Upper lobe of right lung (tissue), 1 donor: ENCODE data around the gene PDCD5. TPM values are rescaled to one million over a fixed set of nuclear protein-coding genes. Genes with fewer than 3 reads are reported as not detected.
"Not testable (repeated sequence)": the region's sequence is repeated elsewhere in the genome, so short reads cannot be mapped to it uniquely, and the experiment has no call there.

ENCODE experiments used
- ATAC-seq: fragments of 200-7000 bp; cut with Tn5 transposase; one replicate; pipeline ENCODE4 v1.9.1; 2020; ENCODE audit warnings: mild to moderate bottlenecking, moderate library complexity
- DNase-seq: peaks from one replicate; pipeline ENCODE4 v3.0.0-alpha.2; 2020
- H3K27ac ChIP-seq: fragments of 200-600 bp; one replicate; pipeline ENCODE4 v1.8.0; 2022
- H3K27me3 ChIP-seq: fragments of 200-600 bp; one replicate; pipeline ENCODE4 v1.8.0; 2022; ENCODE audit warnings: mild to moderate bottlenecking
- H3K36me3 ChIP-seq: fragments of 200-600 bp; one replicate; pipeline ENCODE4 v1.8.0; 2022
- H3K4me1 ChIP-seq: fragments of 200-600 bp; one replicate; pipeline ENCODE4 v1.8.0; 2022
- H3K4me3 ChIP-seq: fragments of 200-600 bp; one replicate; pipeline ENCODE4 v1.8.0; 2022; ENCODE audit warnings: mild to moderate bottlenecking
- H3K9me3 ChIP-seq: fragments of 200-600 bp; one replicate; pipeline ENCODE4 v1.8.0; 2022
- CTCF ChIP-seq: fragments of 200-600 bp; IDR thresholded peaks from one replicate; pipeline ENCODE4 v1.8.0; 2022; ENCODE audit warnings: antibody characterized with exemption
- intact Hi-C: fragments of 100-400 bp; cut with DNase I; formaldehyde crosslinking; loops from one replicate; pipeline ENCODE4 v1.11.0; 2022
- total RNA-seq: library from RNA; stranded (reverse); fragmentation: NEBNext Ultra II Directional; extraction: Animal tissue kit (Norgen Biotek cat#: 25700); gene quantifications from one replicate; pipeline ENCODE4 v1.2.1, GENCODE V29; 2021
- donor health status: DM: no; HTN: yes; CAD: no; lungs with severe emphysema.

PDCD5 gene
- total RNA-seq, 1 donor from 2014 or later = 57.7 TPM

- no peak for ATAC-seq
- Histone ChIP-seq H3K4me1 (no peaks in the 10 kb centered on the region), H3K9me3 (no peaks in the 10 kb centered on the region), H3K4me3 (no peak overlapping the region), H3K27ac (no peak overlapping the region), H3K27me3 (no peaks in the 10 kb centered on the region), H3K36me3 (no peaks in the 10 kb centered on the region)
- intact Hi-C loops = no loop called here
- TF ChIP-seq CTCF = no peak
- DNase-seq = no peak
Measured at GRCh38 chr19:32558607-32559228, 22.3 kb upstream of the PDCD5 start.

GRCh38 chr19:32563761-32564160 is 17.2 kb upstream of the PDCD5 start:
- DNase-seq (no peak), ATAC-seq (no peak)
- H3K4me3 ChIP-seq = no peak overlapping the region
- TF ChIP-seq CTCF = no peak
- intact Hi-C loops = no loop called here
- no peaks in the 10 kb centered on the region for H3K4me1 ChIP-seq
- H3K27ac ChIP-seq = no peak overlapping the region
- H3K9me3 ChIP-seq = no peaks in the 10 kb centered on the region
- no peaks in the 10 kb centered on the region for H3K36me3 ChIP-seq
- H3K27me3 ChIP-seq = peaks cover 14% of the 10 kb centered on the region

- DNase-seq = no peak
- intact Hi-C loops = no loop called here
Measured at GRCh38 chr19:32566246-32566830, 14.7 kb upstream of the PDCD5 start.

GRCh38 chr19:32567486-32567885 is 13.5 kb upstream of the PDCD5 start:
- no peaks in the 10 kb centered on the region for H3K9me3 ChIP-seq
- no peak for TF ChIP-seq CTCF
- no peak overlapping the region for H3K27ac ChIP-seq
- DNase-seq = no peak
- H3K36me3 ChIP-seq = no peaks in the 10 kb centered on the region
- H3K27me3 ChIP-seq = peaks cover 27% of the 10 kb centered on the region
- intact Hi-C loops = no loop called here
- H3K4me1 ChIP-seq = no peaks in the 10 kb centered on the region
- no peak for ATAC-seq
- H3K4me3 ChIP-seq = no peak overlapping the region

More at GRCh38 chr19:32566246-32566830, 14.7 kb upstream of the PDCD5 start:
- Histone ChIP-seq H3K4me3 (no peak overlapping the region), H3K9me3 (no peaks in the 10 kb centered on the region), H3K4me1 (no peaks in the 10 kb centered on the region), H3K36me3 (no peaks in the 10 kb centered on the region), H3K27ac (no peak overlapping the region), H3K27me3 (peaks cover 27% of the 10 kb centered on the region)
- TF ChIP-seq CTCF = no peak
- no peak for ATAC-seq

- ATAC-seq = peak; percentile 80
- no peak overlapping the region for H3K4me3 ChIP-seq
- intact Hi-C loops = loop anchor here (10.0 kb wide), 1 partner anchor 225 kb away; the partner anchor contains the start of gene ZNF507
Measured at GRCh38 chr19:32570081-32570785, 10.8 kb upstream of the PDCD5 start.

GRCh38 chr19:32571471-32572075 is 9.4 kb upstream of the PDCD5 start:
- not testable (repeated sequence) for DNase-seq, H3K27ac ChIP-seq, H3K4me1 ChIP-seq, ATAC-seq, H3K36me3 ChIP-seq, H3K4me3 ChIP-seq, H3K9me3 ChIP-seq
- intact Hi-C loops = loop anchor here (10.0 kb wide), 1 partner anchor 227 kb away; the partner anchor contains the start of gene ZNF507
- H3K27me3 ChIP-seq = peaks cover 27% of the 10 kb centered on the region

More at GRCh38 chr19:32570081-32570785, 10.8 kb upstream of the PDCD5 start:
- H3K9me3 ChIP-seq = no peaks in the 10 kb centered on the region
- no peaks in the 10 kb centered on the region for H3K36me3 ChIP-seq
- TF ChIP-seq CTCF = peak; percentile 53
- H3K27ac ChIP-seq = no peak overlapping the region
- H3K4me1 ChIP-seq = no peaks in the 10 kb centered on the region
- peaks cover 27% of the 10 kb centered on the region for H3K27me3 ChIP-seq
- no peak for DNase-seq

- peaks cover 19% of the 10 kb centered on the region for H3K27me3 ChIP-seq
- H3K36me3 ChIP-seq, H3K4me1 ChIP-seq, H3K4me3 ChIP-seq, DNase-seq, H3K9me3 ChIP-seq, ATAC-seq, H3K27ac ChIP-seq: not testable (repeated sequence)
- intact Hi-C loops = loop anchor here (10.0 kb wide), 1 partner anchor 228 kb away; the partner anchor contains the start of gene ZNF507
Measured at GRCh38 chr19:32572700-32573491, 8.1 kb upstream of the PDCD5 start.
